Effector memory CD8-positive, alpha-beta T cell (primary cell): ENCODE data around the gene FGFR4.

Experiments used
- ATAC-seq: fragments of 150-1000 bp; cut with Tn5 transposase; replicated peaks from 2 replicates; pipeline ENCODE4 v1.10.0; 2021; ENCODE audit warnings: mild to moderate bottlenecking, moderate library complexity
- DNase-seq, 3 experiments: peaks; one replicate each; pipeline ENCODE4 v3.0.0; 2021
- H3K27ac Mint-ChIP-seq, 2 donors: one replicate each; pipeline ENCODE4 v1.8.0; 2022; ENCODE audit warnings: mild to moderate bottlenecking in 2 of 2, mixed read lengths in 2 of 2, moderate library complexity in 2 of 2
- H3K27me3 Mint-ChIP-seq, 2 donors: one replicate each; pipeline ENCODE4 v1.8.0; 2022; ENCODE audit warnings: mixed read lengths in 2 of 2
- H3K36me3 Mint-ChIP-seq: one replicate; pipeline ENCODE4 v1.8.0; 2022; ENCODE audit warnings: mild to moderate bottlenecking, moderate library complexity, mixed read lengths; ENCODE audit not compliant: insufficient read depth
- H3K4me1 Mint-ChIP-seq, 2 donors: one replicate each; pipeline ENCODE4 v1.8.0; 2022; ENCODE audit warnings: low read depth in 2 of 2, mixed read lengths in 2 of 2
- H3K4me3 Mint-ChIP-seq, 2 donors: one replicate each; pipeline ENCODE4 v1.8.0; 2022; ENCODE audit warnings: mild to moderate bottlenecking in 2 of 2, mixed read lengths in 2 of 2, moderate library complexity in 2 of 2
- H3K9me3 Mint-ChIP-seq, 2 donors: one replicate each; pipeline ENCODE4 v1.8.0; 2022; ENCODE audit warnings: mixed read lengths in 2 of 2

Gene FGFR4

DNA sequence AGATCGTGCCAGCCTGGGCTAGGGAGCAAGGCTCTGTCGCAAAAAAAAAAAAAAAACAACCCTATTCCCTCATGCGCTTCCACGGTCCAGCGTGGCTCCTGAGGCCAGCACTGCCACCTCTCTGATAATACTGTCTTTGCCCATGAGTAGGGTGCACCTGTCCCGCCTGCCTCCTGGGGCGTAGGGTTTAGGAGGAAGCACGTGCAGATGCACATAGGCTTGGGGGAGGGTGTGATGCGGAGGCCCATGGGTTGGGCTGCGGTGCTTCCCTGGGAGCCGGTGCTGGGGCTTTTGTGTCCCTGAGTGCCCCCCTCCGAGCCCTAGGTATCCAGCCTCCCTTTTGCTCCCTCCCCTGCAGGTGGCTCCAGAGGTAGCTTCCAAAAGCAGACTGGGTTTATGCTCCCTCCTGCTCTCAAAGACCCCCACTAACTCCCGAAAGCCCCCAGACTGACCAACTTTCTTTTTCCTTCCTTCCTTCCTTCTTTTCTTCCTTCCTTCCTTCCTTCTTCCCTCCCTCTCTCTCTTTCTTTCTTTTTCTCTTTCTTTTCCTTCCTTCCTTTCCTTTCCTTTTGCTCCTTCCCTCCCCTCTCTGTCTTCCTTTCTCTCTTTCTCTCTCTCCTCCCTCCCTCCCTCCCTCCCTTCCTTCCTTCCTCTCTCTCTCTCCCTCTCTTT lies 12.8 kb downstream of the FGFR4 start:
- no peak for ATAC-seq
- peaks cover 13 to 36% of the 10 kb centered on the region in 2 donors for H3K27me3 Mint-ChIP-seq
- no peaks in the 10 kb centered on the region for H3K4me1 Mint-ChIP-seq
- no peak for DNase-seq
- H3K9me3 Mint-ChIP-seq, result no peaks in the 10 kb centered on the region
- peaks cover 6% of the 10 kb centered on the region for H3K36me3 Mint-ChIP-seq
- H3K27ac Mint-ChIP-seq, result no peak overlapping the region
- no peak overlapping the region for H3K4me3 Mint-ChIP-seq

DNA sequence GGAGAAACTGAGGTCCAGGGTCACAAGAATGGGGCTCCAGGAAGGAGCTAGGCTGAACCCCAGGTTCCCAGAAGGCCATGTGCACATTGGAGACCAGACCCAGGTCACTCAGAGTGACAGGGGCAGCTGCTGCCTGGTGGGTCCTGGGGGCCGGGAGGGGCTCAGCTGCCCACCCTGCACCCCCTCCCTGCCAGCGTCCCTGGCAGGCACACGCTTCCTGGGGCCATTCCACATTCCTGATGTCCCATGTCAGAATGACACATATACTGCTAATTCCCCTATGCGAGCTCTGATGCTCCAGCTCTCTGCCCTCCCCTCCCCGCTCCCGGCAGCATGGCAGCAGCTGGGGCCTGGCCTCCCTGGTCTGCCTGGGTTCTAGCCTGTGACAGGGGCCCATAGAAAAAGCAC lies 14.0 kb downstream of the FGFR4 start:
- Mint-ChIP-seq H3K27ac (peak overlapping the region in 1 of 2 donors; percentile 20), H3K27me3 (peaks cover 13 to 40% of the 10 kb centered on the region in 2 donors), H3K36me3 (peaks cover 6% of the 10 kb centered on the region), H3K4me3 (no peak overlapping the region), H3K4me1 (no peaks in the 10 kb centered on the region), H3K9me3 (no peaks in the 10 kb centered on the region)
- ATAC-seq (no peak), DNase-seq (no peak)

DNA sequence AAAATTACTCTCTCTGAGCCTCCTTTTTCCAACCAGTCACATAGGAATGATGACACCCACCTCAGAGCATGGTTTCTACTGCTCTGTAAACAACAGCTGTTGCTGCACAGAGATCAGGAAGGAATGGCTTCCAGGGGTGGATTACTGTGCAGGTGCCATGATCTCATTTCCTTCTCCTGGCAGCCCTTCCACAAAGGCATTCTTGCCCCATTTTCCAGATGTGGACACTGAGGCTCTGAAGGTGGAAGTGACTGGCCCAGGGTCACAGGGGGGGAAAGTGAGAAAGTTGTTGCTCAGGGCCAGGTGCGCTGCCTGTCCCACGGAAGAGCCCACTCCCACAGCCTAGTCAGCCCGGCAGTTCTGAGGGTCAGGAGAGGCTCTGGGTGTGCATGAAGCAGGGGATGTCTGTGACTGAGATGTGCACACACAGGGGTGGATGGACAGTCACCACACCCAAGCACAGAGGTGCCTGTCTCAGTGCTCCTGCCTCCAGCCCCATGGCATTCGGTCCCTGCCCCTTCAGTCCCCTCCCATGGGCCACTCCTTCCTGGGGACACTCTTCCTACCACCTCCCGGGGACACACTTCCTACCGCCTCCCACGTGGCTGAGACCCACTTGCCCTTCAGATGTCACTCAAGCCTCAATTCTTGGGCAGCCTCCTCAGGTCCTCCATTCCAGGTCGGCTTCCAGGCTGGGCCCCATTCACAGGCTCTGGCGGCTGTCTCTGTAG lies 17.0 kb downstream of the FGFR4 start:
- Mint-ChIP-seq H3K36me3 (peaks cover 3% of the 10 kb centered on the region), H3K4me1 (no peaks in the 10 kb centered on the region), H3K27me3 (peaks cover 13 to 41% of the 10 kb centered on the region in 2 donors), H3K4me3 (no peak overlapping the region), H3K27ac (no peak overlapping the region), H3K9me3 (no peaks in the 10 kb centered on the region)
- ATAC-seq (no peak), DNase-seq (no peak)

DNA sequence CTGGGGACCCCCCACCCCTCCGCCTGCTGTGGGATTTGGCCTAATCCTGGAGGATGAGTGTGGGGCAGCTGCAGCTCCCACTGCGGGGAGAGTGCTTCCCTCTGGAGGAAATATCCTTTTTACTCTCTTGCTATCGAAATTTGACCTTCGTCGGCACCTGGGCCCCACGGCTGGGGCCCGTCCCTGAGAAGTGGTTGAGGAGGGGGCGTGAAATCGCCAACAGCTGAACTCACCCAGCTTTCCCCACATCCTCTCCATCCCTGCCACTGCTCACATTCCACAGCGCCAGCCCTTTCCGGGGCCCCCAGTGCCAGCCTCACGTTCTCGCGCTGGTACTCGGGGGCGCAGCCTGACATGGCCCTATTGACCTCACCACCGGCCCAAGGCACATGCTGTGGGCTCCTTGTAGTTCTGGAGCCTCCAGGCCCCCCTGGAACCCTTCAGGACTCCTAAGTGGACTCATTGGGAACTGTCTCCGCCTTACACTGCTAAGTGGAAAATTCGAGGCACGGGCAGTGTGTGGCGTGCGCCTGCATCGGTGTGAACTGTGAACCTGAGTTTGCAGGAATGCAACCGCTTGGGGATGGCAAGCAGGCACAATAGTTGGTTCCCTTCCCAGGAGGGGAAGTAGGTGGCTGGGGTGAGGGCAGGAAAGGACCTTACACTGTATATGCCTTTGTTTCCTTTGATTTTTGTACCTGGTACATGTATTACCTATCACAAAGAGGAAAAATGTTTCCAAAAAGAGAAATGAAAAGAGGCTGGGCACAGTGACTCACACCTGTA lies 19.2 kb downstream of the FGFR4 start:
- Mint-ChIP-seq H3K36me3 (no peaks in the 10 kb centered on the region), H3K27me3 (peaks cover 5 to 28% of the 10 kb centered on the region in 2 donors), H3K9me3 (no peaks in the 10 kb centered on the region), H3K4me3 (no peak overlapping the region), H3K4me1 (no peaks in the 10 kb centered on the region), H3K27ac (no peak overlapping the region)
- ATAC-seq (no peak), DNase-seq (no peak)

DNA sequence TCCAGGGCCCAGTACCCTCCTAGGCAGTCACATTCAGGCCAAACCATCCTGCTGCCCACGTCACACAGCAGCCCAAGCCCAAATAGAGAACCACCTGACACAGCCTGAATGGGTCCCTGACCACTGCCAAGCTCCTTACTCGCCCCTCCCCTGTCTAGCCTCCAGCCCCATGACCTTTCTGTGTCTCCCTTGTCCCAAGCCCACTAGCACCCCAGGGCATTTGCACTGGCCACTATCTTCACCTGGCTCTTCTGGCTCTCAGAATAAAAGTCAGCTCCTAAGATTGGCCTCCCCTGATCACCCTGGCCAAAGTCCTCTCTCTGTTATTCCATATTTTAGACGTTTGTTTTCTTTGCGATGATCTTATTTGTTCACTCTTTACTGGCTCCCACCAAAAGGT lies 20.4 kb downstream of the FGFR4 start:
- Mint-ChIP-seq H3K27ac (no peak overlapping the region), H3K9me3 (no peaks in the 10 kb centered on the region), H3K36me3 (peaks cover 5% of the 10 kb centered on the region), H3K4me3 (no peak overlapping the region), H3K4me1 (peaks cover 6% of the 10 kb centered on the region in 2 donors), H3K27me3 (peaks cover 5 to 23% of the 10 kb centered on the region in 2 donors)
- no peak for ATAC-seq
- no peak for DNase-seq

DNA sequence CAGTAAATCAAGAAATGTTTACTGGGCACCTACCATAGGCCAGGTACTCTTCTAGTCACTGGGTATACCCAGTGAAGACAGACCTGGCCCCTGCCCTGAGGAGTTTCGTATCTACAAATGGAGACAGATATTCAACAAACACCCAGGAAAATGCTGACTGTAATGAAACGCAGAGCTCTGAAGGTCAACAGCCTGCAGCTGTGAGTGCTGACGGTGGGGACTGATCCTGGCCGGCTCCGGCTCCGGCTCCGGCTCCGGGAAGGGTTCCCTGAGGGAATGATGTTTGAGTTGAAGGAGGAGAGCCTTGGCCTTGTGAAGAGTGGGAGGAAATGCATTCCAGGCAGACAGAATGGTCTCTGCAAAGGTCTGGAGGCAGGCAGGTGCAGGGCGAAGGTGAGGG lies 23.1 kb downstream of the FGFR4 start:
- Mint-ChIP-seq H3K36me3 (peaks cover 9% of the 10 kb centered on the region), H3K9me3 (no peaks in the 10 kb centered on the region), H3K27ac (no peak overlapping the region), H3K4me3 (no peak overlapping the region), H3K4me1 (peaks cover 6 to 12% of the 10 kb centered on the region in 2 donors), H3K27me3 (peaks cover 0 to 9% of the 10 kb centered on the region in 2 donors)
- no peak for ATAC-seq
- DNase-seq, result no peak

DNA sequence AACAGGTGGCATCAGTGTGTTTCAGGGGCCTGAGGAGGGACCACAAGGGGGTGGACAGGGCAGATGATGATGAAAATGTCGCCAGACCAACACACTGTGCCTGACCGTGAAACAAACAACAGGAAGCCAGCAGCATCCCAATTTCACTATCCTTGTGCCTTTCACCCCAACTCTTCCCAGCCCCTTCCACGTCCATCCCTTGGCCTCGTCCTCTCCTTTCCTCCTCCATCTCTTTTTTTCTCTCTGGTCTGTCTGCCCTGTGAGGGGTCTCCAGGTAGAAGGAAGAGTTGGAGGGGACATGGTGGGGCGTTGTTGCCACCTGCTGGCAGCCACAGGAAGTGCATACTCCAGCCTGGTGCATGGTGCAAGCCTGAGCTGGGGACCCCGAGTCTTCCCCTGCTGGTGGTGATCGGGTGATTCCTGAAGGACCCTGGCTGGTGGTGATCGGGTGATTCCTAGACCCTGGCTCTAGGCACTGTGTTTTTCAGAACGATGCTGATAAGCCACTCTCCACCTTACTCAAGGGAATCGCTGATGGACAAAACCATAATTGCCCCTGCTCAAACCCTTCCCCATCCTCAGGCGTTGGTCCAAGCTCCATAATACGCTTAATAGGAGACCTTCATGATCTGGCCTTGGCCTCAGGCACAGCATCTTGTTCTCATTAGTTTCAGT lies 25.1 kb downstream of the FGFR4 start:
- peak overlapping the region in 1 of 2 donors; percentile 49 for H3K27ac Mint-ChIP-seq
- peaks cover 12% of the 10 kb centered on the region for H3K36me3 Mint-ChIP-seq
- H3K4me1 Mint-ChIP-seq, result peaks cover 15 to 20% of the 10 kb centered on the region in 2 donors
- no peaks in the 10 kb centered on the region for H3K27me3 Mint-ChIP-seq
- ATAC-seq (peak; percentile 44), DNase-seq (peak; percentile 42 to 62 (median 54))
- no peaks in the 10 kb centered on the region for H3K9me3 Mint-ChIP-seq
- peak overlapping the region in 1 of 2 donors; percentile 36 for H3K4me3 Mint-ChIP-seq

DNA sequence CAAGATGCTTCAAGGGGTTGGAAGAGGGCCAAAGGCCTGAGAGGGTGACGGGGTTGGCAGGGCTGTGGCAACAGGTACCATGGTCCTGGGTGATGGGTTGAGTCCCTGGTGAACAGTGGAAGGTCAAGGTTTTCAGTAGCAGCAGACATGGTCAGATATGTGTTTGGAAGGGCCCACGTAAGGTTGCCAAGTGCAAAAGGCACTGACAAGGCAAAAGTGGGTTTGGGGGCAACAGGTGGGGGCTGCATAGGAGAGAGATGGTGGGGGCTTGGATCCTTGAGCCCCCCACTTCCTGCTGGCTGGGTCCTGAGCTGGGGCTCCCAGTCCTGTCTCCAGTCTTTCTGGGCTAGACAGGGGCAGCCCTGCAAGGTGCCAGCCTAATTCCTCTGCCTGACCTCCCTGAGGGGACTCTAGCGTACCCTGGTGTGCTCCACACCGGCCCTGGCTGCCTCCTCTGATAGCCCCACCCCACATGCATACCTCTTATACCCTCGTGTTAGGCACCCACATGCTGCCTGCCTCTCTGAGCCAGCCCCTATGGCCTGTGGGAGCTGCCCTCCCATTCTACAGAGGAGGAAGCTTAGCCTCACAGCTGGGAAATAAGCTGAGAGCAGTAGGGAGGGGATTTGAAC lies 26.0 kb downstream of the FGFR4 start:
- Mint-ChIP-seq H3K27me3 (no peaks in the 10 kb centered on the region), H3K36me3 (peaks cover 12% of the 10 kb centered on the region), H3K4me3 (no peak overlapping the region)

DNA sequence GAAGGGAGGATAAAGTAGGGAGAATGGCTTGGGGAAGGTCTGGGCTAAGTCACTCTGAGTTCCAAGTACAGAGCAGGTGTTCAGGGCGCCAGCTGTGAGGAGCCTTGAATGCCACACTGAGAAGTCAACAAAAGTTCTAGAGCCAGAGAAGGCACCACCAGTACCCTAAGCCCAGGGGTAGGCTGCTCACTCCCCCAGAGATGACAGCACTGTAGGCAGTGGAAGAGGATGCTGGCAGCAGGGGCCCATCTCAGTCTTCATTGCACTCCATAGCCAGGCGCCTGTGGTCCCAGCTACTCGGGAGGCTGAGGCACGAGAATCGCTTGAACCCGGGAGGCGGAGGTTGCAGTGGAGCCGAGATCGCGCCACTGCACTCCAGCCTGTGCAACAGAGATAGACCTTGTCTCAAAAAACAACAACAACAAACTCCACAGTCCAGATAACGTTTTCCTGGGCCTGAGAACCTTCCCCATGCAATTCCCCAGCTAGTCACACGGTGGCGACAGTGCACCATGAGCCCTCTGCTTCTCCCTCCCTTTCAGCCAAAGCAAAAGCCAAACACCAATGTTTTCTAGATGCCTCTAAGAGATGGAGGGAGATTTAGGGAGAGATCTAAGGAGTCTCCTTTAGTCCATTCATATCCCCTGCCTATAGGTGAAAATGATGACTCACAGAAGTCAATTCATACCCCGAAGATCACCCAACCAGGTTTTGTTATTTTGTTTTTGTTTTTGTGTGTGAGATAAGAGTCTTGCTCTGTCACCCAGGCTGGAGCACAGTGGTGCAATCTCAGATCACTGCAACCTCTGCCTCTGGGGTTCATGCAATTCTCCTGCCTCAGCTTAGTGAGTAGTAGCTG lies 27.1 kb downstream of the FGFR4 start:
- peaks cover 12% of the 10 kb centered on the region for H3K36me3 Mint-ChIP-seq
- no peaks in the 10 kb centered on the region for H3K27me3 Mint-ChIP-seq
- H3K9me3 Mint-ChIP-seq, result no peaks in the 10 kb centered on the region
- H3K27ac Mint-ChIP-seq, result no peak overlapping the region
- no peak overlapping the region for H3K4me3 Mint-ChIP-seq
- DNase-seq (peak; percentile 77 to 84 (median 79)), ATAC-seq (peak; percentile 63)
- peaks cover 20 to 24% of the 10 kb centered on the region in 2 donors for H3K4me1 Mint-ChIP-seq

More for the DNA sequence above, 26.0 kb downstream of the FGFR4 start:
- H3K27ac Mint-ChIP-seq, result no peak overlapping the region
- peaks cover 20 to 24% of the 10 kb centered on the region in 2 donors for H3K4me1 Mint-ChIP-seq
- no peaks in the 10 kb centered on the region for H3K9me3 Mint-ChIP-seq
- DNase-seq (no peak), ATAC-seq (no peak)

DNA sequence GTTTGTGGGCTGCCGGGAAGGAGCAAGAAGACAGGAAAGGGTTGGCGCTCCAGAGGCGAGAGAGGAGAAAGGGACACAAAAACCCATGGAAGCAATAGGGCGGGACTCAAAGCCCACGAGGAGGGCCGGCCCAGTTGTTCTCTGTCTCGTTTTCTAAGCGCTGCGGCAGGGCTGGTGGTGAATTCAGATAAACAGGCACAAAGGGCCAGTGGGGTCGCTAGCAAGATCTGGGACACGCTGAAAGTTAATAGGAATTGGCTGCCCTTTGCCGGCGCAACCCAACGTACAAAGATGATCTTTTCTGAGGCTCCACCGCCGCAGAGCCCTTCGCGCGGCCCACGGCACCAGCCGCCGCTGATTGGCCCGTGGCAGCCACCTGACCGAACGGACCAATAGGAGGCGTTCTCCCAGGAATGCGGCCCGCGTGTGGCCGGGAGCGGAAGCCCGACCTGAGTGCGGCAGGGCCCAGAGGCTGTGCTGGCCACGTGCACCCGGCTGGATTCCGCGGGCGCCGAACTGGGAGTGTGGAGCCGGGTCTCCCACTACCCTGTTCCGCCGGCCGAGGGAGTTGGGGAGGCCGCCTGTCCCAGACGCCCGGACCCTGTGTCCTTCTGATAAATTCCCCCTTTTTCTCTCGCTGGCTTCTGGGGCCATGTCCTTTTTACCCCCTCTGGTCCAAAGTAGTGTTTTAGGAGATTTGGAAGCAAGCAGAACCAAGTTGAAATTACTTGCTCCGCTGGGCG lies 30.1 kb downstream of the FGFR4 start:
- H3K4me1 Mint-ChIP-seq, result peaks cover 16 to 20% of the 10 kb centered on the region in 2 donors
- H3K27ac Mint-ChIP-seq, result peak overlapping the region; percentile 75 to 78
- no peaks in the 10 kb centered on the region for H3K27me3 Mint-ChIP-seq
- peaks cover 8% of the 10 kb centered on the region for H3K36me3 Mint-ChIP-seq
- H3K4me3 Mint-ChIP-seq, result peak overlapping the region; percentile 63 to 72
- DNase-seq (peak; percentile 73 to 76 (median 75)), ATAC-seq (peak; percentile 95)
- H3K9me3 Mint-ChIP-seq, result no peaks in the 10 kb centered on the region

DNA sequence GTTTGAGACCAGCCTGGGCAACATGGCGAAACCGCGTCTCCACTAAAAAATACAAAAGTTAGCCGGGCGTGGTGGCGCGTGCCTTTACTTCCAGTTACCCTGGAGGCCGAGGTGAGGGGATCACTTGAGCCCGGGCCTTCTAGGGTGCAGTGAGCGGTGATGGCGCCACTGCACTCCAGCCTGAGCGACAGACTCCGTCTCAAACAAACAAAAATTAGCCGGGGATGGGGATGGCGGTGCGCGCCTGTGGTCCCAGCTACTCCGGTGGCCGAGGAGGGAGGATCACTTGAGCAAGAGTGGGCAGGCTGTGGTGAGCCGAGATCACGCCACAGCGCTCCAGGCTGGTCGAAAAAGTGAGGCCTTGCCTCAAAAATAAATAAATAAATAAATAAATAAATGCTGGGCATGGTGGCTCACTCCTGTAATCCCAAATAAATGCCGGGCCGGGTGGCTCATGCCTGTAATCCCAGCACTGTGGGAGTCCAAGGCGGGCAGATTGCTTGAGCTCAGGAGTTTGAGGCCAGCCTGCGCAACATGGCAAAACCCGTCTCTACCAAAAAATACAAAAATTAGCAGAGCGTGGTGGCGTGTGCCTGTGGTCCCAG lies 30.8 kb downstream of the FGFR4 start:
- ATAC-seq, result no peak
- no peaks in the 10 kb centered on the region for H3K27me3 Mint-ChIP-seq
- no peak for DNase-seq
- H3K4me1 Mint-ChIP-seq, result peaks cover 14 to 15% of the 10 kb centered on the region in 2 donors
- H3K27ac Mint-ChIP-seq, result peak overlapping the region; percentile 75 to 78
- H3K9me3 Mint-ChIP-seq, result no peaks in the 10 kb centered on the region
- peak overlapping the region; percentile 63 to 72 for H3K4me3 Mint-ChIP-seq
- peaks cover 5% of the 10 kb centered on the region for H3K36me3 Mint-ChIP-seq
